ENCODE measurements around the gene LRRC51.

DNA sequence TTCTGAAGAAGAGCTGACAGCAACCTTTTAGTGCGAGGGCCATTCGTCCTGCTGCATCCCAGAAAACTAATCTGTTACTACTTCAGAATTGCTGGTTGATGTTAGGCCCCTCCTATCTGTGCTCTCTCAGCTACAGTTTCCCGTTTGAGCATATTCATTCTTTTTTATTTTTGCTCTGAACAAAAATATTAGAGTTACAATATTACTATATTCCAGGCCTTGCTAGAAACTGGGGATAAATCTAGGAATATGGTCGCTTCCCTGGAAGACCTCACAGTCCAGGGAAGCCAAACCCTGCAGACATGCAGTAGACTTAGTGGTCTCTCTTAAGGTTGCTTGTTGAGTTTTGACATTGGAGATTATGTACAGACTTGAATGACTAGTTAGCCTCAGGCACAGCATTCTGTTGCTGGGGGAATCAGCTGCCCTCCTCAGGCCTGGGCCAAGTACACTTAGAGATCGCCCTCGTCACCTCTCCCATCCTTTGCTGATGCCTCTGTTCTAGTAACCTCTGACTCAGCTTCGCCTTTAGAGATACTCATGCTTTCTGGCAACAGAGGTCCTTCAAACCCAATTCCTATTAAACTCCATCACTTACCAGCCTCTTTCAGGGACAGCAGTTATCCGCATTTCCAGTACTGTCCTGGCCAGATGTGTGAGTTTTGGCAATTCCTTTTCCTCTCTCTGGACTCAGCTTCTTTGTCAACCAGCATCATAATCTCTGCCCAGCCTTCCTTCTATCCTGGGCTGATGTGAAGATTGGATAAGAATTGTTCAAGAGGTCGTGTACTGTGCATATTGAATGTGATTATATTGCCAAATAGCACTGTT is 32.5 kb downstream of the LRRC51 start:
- TF ChIP-seq POLR2A (IDR thresholded peaks at IDR 0.05; ENCODE audit: low read length) (no peak), GATA1 (IDR thresholded peaks at IDR 0.05; ENCODE audit: low read depth, low read length) (no peak)

Measured in erythroblast (primary cell).